Peyer's patch (tissue), 4 donors: ENCODE data around the gene PF4V1. TPM values are rescaled to one million over a fixed set of nuclear protein-coding genes. Genes with fewer than 3 reads are reported as not detected.
A peak's percentile ranks its signal among the peaks of the same experiment; 100 is the strongest.

Source experiments
- DNase-seq, 3 donors: peaks; one replicate each; pipeline ENCODE4 v3.0.0-alpha.2; 2017 to 2019
- H3K27ac ChIP-seq, 4 donors: fragments of 200-600 bp; sonication (generic); one replicate each; pipeline ENCODE4 v1.5.1; 2016 to 2019
- H3K27me3 ChIP-seq, 2 donors: fragments of 200-600 bp; sonication (generic); one replicate each; pipeline ENCODE4 v1.5.1; 2019
- H3K36me3 ChIP-seq, 3 donors: fragments of 200-600 bp; sonication (generic); one replicate each; pipeline ENCODE4 v1.5.1; 2016 to 2019
- H3K4me1 ChIP-seq, 4 donors: fragments of 200-600 bp; sonication (generic); one replicate each; pipeline ENCODE4 v1.5.1; 2016 to 2019
- H3K4me3 ChIP-seq, 4 donors: fragments of 200-600 bp; sonication (generic); 1 replicate in 3 of 4; 2 replicates in 1 of 4; pipeline ENCODE4 v1.5.1; 2016 to 2019; ENCODE audit warnings: mild to moderate bottlenecking in 1 of 4
- H3K9me3 ChIP-seq, 4 donors: fragments of 200-600 bp; sonication (generic); one replicate each; pipeline ENCODE4 v1.5.1; 2016 to 2019; ENCODE audit warnings: mild to moderate bottlenecking in 1 of 4
- POLR2A ChIP-seq, 2 donors: fragments of 450-650 bp; IDR thresholded peaks; one replicate each; pipeline ENCODE4 v1.5.1; 2017; ENCODE audit warnings: antibody characterized with exemption in 2 of 2, mild to moderate bottlenecking in 2 of 2, moderate library complexity in 2 of 2
- total RNA-seq, 4 donors: library from RNA; depleted of rRNA; stranded (reverse); fragments of >200 nt; gene quantifications; one replicate each; pipeline ENCODE4 v1.1.0, GENCODE V29; 2016
- TF ChIP-seq, protein P1 (sequence below), 6 experiments: fragments of 450-650 bp in 4 of 6; fragments of 200-600 bp in 2 of 6; sonication (generic) in 1 of 6; IDR thresholded peaks; one replicate each; pipeline ENCODE4 v1.5.1; 2017 to 2019; ENCODE audit warnings: antibody characterized with exemption in 6 of 6, mild to moderate bottlenecking in 3 of 6, moderate library complexity in 1 of 6

PF4V1 gene
- total RNA-seq, 4 donors from 2014 or later, result not detected

DNA sequence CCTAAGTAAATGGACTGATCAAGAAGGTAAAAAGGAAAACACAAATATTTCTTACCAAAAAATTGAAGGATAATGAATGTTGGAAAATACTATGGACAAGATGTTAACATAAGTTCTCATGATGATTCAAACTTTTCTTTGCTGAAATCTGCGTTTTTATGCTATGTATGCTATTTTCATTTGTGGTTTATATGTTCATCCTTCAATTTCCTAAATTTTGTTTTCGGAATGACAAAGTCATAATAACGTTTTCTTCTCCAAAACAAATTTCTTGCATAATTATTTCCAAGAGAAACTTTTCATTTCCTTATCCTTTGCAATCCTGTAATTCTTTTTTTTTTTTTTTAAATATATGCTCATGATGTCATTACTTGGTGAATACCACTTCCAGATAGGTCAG, 7.8 kb downstream of the PF4V1 start:
- no peaks in the 10 kb centered on the region for H3K27me3 ChIP-seq
- no peak overlapping the region for H3K4me3 ChIP-seq
- no peak for DNase-seq
- TF ChIP-seq, protein P1, sequence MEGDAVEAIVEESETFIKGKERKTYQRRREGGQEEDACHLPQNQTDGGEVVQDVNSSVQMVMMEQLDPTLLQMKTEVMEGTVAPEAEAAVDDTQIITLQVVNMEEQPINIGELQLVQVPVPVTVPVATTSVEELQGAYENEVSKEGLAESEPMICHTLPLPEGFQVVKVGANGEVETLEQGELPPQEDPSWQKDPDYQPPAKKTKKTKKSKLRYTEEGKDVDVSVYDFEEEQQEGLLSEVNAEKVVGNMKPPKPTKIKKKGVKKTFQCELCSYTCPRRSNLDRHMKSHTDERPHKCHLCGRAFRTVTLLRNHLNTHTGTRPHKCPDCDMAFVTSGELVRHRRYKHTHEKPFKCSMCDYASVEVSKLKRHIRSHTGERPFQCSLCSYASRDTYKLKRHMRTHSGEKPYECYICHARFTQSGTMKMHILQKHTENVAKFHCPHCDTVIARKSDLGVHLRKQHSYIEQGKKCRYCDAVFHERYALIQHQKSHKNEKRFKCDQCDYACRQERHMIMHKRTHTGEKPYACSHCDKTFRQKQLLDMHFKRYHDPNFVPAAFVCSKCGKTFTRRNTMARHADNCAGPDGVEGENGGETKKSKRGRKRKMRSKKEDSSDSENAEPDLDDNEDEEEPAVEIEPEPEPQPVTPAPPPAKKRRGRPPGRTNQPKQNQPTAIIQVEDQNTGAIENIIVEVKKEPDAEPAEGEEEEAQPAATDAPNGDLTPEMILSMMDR (IDR thresholded peaks at IDR 0.05), result no peak
- no peak for TF ChIP-seq POLR2A (IDR thresholded peaks at IDR 0.05)
- H3K9me3 ChIP-seq, result no peaks in the 10 kb centered on the region
- H3K4me1 ChIP-seq, result peaks cover 0 to 4% (median 0%) of the 10 kb centered on the region in 4 donors
- H3K27ac ChIP-seq, result no peak overlapping the region
- H3K36me3 ChIP-seq, result no peaks in the 10 kb centered on the region

GRCh38 chr4:73862322-73862721, 9.2 kb downstream of the PF4V1 start:
- Histone ChIP-seq H3K4me3 (no peak overlapping the region), H3K27ac (no peak overlapping the region)

DNA sequence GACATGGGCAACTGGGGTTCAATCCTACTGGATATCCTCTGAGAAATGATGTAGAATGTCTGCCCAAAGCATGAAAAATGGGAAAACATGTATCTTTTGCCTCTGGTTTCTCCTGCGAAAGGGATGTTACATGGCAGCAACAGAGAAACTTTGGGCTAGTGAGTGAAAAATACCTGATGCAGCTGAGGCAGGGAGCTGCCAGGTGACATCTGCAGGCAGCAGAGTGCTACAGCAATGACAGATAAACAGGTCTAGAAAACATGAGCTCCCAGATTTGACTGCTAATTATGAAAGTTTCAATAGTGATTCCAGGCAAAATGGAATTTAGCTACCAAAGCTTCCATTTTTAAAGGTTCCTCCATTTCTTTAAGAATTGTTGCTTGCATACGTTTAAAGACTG, 11.3 kb downstream of the PF4V1 start:
- no peaks in the 10 kb centered on the region for H3K36me3 ChIP-seq
- no peak overlapping the region for H3K27ac ChIP-seq
- H3K4me1 ChIP-seq, result peaks cover 0 to 13% (median 0%) of the 10 kb centered on the region in 4 donors
- no peaks in the 10 kb centered on the region for H3K9me3 ChIP-seq
- no peaks in the 10 kb centered on the region for H3K27me3 ChIP-seq
- TF ChIP-seq POLR2A (IDR thresholded peaks at IDR 0.05), result no peak
- TF ChIP-seq, protein P1 (IDR thresholded peaks at IDR 0.05), result peak in 3 of 6 experiments; percentile 61 to 64 (median 64)
- DNase-seq, result no peak
- H3K4me3 ChIP-seq, result no peak overlapping the region

More at GRCh38 chr4:73862322-73862721, 9.2 kb downstream of the PF4V1 start:
- no peaks in the 10 kb centered on the region for H3K27me3 ChIP-seq
- H3K36me3 ChIP-seq, result no peaks in the 10 kb centered on the region
- DNase-seq, result no peak
- no peaks in the 10 kb centered on the region for H3K9me3 ChIP-seq
- H3K4me1 ChIP-seq, result peaks cover 0 to 4% (median 0%) of the 10 kb centered on the region in 4 donors
- TF ChIP-seq, protein P1 (IDR thresholded peaks at IDR 0.05), result no peak
- TF ChIP-seq POLR2A (IDR thresholded peaks at IDR 0.05), result no peak

GRCh38 chr4:73864961-73865360, 11.9 kb downstream of the PF4V1 start:
- H3K27me3 ChIP-seq, result no peaks in the 10 kb centered on the region
- H3K4me3 ChIP-seq, result no peak overlapping the region
- no peak overlapping the region for H3K27ac ChIP-seq
- peaks cover 0 to 12% (median 0%) of the 10 kb centered on the region in 4 donors for H3K4me1 ChIP-seq
- H3K9me3 ChIP-seq, result no peaks in the 10 kb centered on the region
- no peaks in the 10 kb centered on the region for H3K36me3 ChIP-seq
- no peak for TF ChIP-seq POLR2A (IDR thresholded peaks at IDR 0.05)
- TF ChIP-seq, protein P1 (IDR thresholded peaks at IDR 0.05), result no peak
- DNase-seq, result no peak

GRCh38 chr4:73865431-73866096, 12.5 kb downstream of the PF4V1 start:
- H3K36me3 ChIP-seq, result no peaks in the 10 kb centered on the region
- TF ChIP-seq, protein P1 (IDR thresholded peaks at IDR 0.05), result no peak
- no peak for TF ChIP-seq POLR2A (IDR thresholded peaks at IDR 0.05)
- H3K9me3 ChIP-seq, result no peaks in the 10 kb centered on the region
- no peak overlapping the region for H3K27ac ChIP-seq
- H3K4me1 ChIP-seq, result peaks cover 0 to 8% (median 0%) of the 10 kb centered on the region in 4 donors
- DNase-seq, result no peak
- H3K4me3 ChIP-seq, result no peak overlapping the region
- H3K27me3 ChIP-seq, result no peaks in the 10 kb centered on the region
